Measurements from ENCODE around the gene GALNT17.

Gene GALNT17

DNA sequence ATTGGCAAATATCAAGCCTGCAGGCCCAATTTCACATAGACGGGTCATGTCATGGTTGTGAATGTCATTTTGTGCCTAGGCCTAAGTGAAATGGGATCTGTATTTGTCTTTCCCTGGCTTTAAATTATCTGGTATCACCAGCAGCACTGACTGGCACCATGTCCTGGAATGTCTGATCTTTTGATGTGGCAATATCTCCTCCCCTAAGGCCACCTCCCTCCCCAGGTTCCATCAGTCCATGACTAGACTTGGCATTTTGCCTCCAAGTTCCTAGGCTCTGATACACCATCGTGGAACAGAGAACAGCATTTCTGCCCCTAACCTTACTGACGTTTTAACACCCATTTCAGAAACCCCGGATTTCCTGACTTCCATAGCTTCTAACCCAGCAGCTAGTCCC lies 513.9 kb downstream of the GALNT17 start:
- no peak for DNase-seq

GRCh38 chr7:71649812-71650211 lies 517.9 kb downstream of the GALNT17 start:
- no peak for DNase-seq

DNA sequence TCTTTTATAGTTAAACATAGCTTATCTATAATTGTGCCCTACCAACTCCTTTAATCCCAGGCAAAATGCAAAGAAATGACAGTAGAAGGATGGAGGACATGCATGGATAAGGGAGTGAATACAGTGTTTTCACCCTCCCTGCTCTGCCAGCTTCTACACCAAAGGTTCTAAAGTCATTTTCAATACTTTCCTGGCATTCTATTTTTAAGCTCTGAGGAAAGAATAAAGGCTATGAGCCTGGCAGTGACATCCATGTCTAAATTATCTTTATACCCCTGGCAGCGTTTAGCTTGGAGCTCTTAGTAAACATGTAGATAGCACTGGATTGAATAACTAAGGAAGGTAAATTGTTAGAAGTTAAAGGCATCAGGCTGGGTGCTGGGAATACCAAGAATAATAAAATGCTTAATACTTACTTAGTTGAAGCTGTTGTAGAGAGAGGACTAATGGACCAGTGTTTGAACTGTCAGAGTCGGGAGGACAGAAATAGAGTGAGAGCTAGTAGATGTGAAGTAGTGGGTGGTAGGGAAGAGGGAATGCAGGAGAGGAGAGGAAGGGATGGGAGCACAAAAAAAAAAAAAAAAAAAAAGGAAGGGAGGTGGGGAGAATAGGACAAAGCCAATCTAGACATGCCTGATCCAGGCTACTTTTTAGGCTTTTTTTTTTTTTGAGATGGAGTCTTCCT lies 518.9 kb downstream of the GALNT17 start:
- DNase-seq = no peak

- DNase-seq = no peak
Observed at GRCh38 chr7:71652510-71652909, 520.6 kb downstream of the GALNT17 start.

- no peak for DNase-seq
Observed at GRCh38 chr7:71657386-71657785, 525.4 kb downstream of the GALNT17 start.

- DNase-seq = no peak
Observed at GRCh38 chr7:71659622-71660021, 527.7 kb downstream of the GALNT17 start.

DNA sequence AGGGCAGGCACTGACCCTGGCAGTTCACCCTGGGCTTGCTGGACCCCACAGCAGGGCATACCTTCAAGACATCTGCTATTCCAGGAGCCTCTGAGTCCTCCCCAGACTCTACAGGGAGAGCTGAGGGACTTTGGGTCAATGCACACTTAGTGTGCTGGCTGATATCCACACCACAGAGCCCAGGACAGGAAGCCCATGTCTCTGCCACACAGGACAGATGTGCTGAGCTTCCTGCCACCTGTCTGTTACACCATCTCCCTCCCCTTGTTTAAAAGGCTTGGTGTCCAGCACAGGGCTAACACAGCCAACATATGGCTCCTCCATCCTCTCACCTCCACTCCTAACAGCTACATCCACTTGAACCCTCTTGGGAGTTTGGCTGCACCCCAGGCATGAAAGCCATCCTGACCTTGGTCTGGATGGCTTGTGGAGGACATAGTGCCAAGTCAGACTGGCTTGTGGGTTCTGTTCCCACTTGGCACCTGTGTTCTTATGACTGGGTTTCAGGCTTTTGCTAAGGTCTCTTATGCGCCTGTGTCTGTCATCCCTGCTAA lies 529.8 kb downstream of the GALNT17 start:
- DNase-seq = no peak

- DNase-seq = no peak
Observed at GRCh38 chr7:71665716-71666115, 533.8 kb downstream of the GALNT17 start.

- DNase-seq = no peak
Observed at GRCh38 chr7:71668572-71668971, 536.6 kb downstream of the GALNT17 start.

- no peak for DNase-seq
Observed at GRCh38 chr7:71679480-71679879, 547.5 kb downstream of the GALNT17 start.

DNA sequence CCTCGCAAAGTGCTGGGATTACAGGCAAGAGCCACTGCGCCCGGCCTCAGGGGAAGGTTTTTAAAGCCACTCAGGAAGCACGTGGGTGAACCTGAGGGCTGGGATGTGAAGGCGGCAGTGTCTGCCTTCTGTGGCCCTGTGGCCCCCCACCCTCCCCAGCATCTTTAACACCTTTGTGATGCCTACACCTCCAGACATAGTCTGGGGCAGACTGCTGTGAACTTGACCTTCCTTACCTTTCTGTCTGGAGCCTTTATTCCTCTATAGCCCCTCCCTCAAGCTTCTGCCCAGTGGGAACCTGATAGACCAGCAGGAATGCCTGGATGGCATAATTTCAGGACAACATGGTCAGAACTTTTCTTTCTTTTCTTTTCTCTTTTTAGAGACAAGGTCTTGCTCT lies 550.2 kb downstream of the GALNT17 start:
- no peak for DNase-seq

- DNase-seq = no peak
Observed at GRCh38 chr7:71682841-71683781, 551.2 kb downstream of the GALNT17 start.

GRCh38 chr7:71687286-71687685 lies 555.3 kb downstream of the GALNT17 start:
- no peak for DNase-seq

- DNase-seq = no peak
Observed at GRCh38 chr7:71687831-71688599, 556.1 kb downstream of the GALNT17 start.

DNA sequence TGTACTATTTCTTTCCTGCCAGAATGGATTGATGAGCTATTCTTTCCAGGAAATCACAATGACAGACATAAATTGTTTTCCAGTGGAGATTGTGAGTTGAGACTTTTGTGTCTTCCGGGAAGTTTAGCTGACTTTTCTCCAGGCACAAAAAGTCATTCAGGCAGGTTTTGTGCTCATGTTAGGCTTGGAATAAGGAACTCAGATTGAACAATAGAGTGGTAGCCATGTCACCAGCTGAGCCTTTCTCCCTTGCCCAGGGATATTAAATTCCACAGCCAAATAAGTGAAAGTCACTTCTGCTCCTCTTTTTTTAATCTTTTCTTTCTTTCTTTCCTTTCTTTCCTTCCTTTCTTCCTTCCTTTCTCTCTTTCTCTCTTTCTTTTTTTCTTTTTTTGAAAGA lies 559.6 kb downstream of the GALNT17 start:
- no peak for DNase-seq

GRCh38 chr7:71694665-71695064 lies 562.7 kb downstream of the GALNT17 start:
- DNase-seq = no peak

- DNase-seq = no peak
Observed at GRCh38 chr7:71695186-71695585, 563.2 kb downstream of the GALNT17 start.

DNA sequence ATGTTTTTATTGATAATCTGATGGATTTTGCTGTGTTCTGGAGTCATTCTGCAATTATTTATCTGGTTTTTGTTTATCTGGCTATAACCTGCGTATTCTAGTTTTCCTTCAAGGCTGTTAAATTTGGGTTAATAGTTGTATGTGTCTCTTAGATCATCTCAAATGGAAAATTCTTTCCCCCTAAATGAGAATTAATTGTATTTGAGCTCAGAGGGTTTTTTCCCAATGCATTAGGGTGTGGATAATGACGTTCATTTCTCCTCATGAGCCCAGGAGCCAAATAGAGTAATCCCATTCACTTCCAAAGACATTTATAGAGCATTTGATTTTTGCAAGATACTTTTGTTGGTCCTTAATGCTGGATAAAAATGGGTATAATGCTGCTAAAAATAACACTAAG lies 564.6 kb downstream of the GALNT17 start:
- no peak for DNase-seq

GRCh38 chr7:71697400-71697799 lies 565.5 kb downstream of the GALNT17 start:
- DNase-seq = no peak

GRCh38 chr7:71705217-71705616 lies 573.3 kb downstream of the GALNT17 start:
- no peak for DNase-seq

DNA sequence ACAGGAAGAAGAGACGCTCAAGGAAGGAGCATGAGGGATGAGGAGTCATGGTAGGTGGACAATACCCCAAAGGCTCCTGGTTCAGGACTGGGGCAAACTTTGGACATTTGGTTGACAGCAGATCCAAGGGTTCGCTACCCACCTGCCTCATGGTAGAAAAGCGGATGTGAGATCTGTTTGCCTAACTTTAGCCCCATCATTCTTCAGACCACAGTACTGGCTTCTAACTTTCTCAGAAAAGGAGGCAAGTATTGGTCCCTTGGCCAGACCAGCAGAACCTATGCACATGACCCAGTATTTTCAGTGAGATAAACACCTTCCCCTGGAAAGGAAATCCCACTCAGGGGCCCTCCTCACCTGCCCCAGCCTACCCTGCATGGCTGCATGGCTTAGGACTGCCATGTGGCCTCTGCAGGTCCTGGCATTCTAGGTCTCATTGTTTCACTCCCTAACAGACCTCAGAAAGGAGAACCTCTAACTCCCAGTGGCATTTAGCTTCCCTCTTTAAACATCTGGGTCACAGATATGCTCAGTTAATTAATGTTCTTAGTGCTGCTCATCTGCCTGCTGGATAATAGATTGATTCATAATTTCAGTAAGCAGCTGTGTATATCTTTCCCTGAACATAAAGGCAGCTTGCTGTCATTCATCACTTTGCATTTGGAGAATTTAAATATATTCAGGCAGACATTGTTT lies 574.1 kb downstream of the GALNT17 start:
- no peak for DNase-seq

DNA sequence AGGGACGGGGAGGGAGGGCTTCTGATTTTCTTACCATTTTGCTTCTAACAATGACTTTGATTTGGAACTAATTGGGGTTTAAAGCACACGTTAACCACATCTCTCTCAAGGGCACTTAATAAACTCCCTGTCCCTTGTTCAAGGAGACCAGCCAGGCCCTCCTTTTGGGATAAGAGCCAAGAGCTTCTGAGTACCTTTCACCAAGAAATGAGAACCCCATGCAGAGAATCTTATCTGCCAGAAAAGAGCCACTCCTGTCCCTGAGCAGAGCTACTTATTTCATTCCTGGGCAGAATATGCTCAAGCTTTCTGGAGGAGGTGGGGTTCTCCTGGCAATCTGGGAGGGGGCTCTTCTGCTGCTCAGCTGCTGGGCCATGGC lies 574.6 kb downstream of the GALNT17 start:
- no peak for DNase-seq

DNA sequence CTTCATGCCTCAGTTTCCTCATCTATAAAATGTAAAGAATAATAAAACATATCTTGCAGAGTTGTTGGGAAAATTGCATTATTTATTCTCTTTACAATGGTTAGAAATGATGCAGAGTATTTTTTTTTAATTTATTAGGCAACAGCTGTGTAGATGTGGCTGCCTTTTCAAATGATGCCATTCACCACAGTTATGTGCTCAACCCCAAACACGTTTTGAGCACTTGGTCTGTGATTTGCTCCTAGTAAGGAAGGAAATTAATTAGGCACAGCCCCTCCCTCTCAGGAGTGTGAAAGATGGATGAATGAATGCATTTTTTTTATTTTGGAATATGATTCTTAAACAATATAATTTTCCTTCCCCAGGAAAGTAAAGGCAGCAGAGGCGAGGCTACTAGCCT lies 575.1 kb downstream of the GALNT17 start:
- DNase-seq = no peak

Data from KG1 (cell line).